DMS153 treated with DMSO at 0.1 percent for 48 hours (cell line): ENCODE measurements around the gene LEMD1.

Experiments
- DNase-seq: peaks from one replicate; lab custom pipeline; 2025; ENCODE audit not compliant: unreplicated experiment; lab: John Stamatoyannopoulos, UW

Gene LEMD1, protein sequence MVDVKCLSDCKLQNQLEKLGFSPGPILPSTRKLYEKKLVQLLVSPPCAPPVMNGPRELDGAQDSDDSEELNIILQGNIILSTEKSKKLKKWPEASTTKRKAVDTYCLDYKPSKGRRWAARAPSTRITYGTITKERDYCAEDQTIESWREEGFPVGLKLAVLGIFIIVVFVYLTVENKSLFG

DNA sequence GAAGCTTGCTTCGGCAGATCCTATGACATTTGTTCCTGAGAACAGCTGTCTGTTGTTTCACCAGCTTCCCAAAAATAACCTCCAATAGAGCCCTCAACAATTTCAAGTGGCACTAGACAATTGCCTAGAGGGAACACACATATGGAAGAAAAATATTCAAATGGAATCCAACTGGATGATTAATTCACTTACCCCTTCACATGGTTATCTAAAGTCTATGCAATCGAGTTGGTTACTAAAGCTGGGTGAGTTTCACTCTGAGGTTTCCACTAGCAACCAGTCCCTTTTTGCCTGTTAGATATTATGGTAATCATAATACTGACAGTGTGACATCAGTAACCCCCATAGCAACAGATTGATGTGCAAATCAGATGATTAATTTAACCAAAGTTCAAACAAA is at the start of gene LEMD1:
Gene LEMD1 (minus strand): TSS at position 259 of the 400 bp plus-strand sequence. CDS start 1,520 bp downstream, outside the sequence.
- DNase-seq = no peak

DNA sequence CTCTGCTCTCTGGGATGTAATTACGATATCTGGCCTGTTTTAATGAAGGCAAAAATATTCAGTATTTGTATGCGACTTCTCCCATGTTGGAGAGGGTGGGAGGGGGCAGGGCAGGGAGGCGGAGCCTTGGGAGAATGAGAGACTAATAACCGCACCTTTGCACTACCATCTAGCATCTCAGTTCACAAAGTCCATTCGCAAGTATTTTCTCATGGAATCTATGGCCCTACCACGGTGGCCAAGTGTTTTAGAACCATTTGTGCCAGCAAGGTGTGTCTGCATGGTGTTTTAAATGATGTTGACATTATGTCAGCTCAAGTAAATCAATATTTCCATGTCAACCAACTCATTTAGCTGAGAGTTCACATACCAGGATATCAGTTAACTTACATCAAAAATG is 48.3 kb upstream of the LEMD1 start:
- DNase-seq = no peak

DNA sequence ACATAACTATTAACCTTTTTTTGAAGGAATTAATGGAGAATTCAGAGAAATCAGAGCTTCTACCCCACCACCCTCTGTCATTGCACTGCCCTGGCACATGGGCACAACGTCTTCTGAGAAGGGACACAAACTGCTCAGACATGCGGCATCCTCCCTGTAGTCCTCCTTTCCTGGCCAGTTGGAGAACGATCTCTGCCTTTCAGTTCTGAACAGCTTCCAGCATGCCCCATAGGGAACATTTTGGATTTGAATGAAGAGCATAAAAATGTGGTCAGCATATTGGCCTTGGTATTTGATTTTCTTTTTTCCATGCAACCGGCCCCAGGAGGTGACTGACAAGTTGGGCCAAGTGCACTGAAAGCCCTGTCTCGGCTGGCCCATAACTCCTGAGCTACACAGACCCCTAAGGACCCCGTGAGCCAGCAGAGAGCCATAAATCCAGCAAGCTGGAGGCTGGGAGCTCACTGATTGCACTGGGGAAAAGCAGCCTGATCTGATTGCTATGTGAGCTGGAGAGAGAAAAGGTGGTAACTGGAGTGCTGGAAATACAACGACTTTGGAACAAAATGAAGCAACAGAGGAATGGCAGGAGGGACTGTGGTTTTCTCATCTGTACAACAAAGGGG is 44.9 kb upstream of the LEMD1 start:
- no peak for DNase-seq

DNA sequence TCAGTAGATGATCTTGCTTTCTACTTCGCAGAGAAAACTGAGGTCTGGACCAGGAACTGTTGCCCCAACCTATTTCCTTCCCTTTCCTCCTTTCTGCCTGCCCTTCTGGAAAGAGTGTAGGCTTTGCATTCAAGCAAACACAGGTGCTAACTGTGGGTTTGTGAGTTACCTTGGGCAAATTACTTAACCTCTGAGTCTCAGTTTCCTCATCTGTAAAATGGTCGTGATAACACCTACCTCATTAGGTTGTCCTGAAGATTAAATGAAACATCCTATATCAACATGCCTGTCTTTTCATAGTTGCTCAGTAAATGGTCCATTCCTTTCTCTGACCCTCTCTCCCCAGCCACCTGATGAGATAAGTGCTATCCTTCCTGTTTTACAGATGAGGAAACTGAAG is 43.5 kb upstream of the LEMD1 start:
- DNase-seq = no peak

DNA sequence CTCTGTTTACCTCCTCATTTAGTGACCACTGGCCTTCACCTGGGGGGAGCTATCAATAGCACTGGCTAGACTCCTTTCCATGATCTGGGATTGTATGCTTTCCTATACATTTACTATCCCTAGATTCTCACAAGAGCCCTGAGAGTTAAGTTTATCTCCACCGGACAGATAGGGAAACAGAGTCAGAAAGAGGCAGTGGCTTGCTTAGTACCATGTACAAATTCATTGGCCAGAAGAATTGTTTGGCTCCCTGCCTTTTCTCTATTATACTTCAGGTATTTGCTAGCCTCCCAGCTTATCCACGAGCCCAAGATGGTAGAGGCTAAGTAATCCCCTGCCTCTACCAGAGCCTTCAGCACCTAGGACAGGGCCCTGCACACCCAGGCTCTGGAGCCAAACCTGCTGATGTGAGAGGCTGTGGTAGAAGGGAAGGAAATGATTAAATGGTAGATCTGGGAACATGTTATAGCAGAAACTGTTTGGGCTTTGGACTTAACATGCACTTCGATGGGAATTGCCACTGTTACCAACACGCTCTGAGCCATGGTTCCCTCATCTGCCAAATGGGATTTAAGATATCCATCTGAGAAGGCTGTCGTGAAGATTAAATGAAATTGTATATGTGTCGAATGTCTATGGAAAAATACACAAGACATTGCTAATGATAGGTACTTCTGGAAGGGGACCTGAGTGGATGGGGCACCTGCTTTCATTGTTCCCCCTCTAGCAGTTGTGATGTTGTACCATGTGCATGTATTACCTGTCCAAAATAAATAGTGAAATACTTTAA is 37.1 kb upstream of the LEMD1 start:
- no peak for DNase-seq

DNA sequence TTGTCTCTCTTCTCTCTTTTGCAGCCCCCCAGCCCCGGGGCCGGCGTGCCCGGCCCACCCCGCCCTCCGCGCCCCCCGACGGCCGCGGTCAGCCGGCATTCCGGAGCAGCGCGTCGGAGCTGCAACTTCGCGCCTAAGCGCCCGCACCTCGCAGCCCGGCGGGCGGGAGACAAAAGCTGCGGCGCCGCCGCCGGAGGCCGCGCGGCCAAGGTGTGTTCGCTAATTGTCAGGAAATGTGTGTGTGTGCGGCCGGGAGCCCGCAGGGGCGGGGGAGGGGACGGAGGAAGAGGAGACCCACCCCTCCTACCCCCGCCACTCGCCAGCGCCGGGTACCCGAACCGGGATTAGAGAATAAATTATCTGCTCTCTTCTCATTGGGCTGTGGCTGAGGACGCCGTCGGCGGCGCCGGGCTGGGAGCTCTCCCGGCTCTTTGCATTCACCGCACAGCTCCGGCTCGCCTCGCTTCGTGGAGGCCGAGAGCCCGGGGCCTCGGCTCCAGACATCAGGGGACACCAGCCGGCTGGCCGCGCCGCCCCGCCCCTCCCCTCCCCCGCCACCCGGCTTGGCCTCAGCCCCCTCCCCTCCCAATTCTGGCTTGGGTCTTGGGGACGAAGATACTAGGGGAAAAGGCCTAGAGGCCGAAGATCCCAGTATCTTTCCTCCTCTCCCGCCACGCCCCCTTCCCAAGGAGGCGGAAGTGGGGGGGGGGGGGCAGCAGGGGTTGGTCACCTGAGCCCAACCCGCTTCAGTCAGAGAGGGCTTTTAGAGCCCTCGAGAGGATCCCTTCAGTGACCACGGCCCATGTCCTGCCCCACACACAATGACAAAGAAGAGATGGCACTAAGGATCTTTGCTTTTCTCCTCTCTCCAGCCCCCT is 35.3 kb upstream of the LEMD1 start:
- peak; percentile 89 for DNase-seq

DNA sequence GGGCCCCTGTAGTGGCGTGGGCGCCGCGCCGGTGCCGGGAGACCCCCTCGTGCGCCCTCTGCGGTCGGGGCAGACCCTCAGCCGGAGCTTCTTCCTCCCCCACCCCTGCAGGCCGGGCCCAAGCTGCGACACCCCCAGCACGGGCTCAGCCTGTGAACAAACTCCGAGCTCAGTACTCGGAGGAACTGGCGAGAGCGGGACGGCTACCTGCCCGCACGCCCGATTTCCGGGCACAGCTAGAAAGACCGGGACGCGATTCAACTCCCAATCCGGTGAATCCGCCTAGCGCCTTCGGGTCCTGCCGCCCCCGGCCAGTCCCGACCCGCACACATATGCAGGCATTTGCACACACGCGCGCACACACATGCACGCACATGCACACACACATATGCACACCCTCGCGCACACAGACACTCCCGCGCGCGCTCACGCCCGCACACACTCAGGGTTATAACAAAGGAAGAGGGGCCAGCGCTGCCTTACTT is 34.6 kb upstream of the LEMD1 start:
- peak; percentile 35 for DNase-seq

DNA sequence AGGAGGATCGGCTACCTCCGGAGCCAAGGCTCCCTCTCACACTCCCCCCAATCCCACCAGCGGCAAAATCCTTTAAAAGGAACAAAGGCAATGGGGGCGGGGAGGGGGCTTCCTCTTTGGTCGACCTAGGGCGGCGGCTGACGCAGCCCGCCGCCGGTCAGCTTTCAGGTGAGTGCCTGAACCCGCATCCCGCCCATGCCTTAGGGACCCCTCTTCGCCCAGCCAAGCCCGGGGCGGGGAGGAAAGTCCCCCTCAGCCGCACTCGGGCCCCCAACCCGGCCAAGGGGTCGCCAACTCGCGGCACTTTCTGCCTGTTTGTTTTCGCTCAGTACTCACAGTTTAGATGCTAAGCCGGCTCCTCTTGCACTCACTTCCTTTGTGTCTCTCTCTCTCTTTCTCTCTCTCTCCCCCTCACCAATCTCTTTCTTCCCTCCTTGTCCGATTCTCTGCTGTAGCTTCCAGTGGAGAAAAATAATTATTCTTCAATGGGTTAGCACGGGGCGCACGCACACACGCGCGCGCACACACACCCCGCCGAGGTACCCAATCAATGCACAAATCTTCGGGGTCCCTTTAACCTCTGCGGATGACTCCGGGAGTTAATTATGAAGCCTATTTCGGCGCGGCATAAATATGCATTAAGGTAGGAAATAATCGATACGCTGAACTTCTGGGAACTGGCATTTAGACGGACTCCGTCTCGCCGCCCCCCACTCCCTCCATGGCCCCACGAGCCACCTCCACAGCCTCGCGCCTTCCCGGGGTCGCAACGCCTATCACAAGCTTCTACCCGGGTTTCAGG is 33.9 kb upstream of the LEMD1 start, which contains the start of gene BLACAT1:
Gene BLACAT1 (minus strand): TSS at position 465 of the 802 bp plus-strand sequence.
- DNase-seq = no peak

DNA sequence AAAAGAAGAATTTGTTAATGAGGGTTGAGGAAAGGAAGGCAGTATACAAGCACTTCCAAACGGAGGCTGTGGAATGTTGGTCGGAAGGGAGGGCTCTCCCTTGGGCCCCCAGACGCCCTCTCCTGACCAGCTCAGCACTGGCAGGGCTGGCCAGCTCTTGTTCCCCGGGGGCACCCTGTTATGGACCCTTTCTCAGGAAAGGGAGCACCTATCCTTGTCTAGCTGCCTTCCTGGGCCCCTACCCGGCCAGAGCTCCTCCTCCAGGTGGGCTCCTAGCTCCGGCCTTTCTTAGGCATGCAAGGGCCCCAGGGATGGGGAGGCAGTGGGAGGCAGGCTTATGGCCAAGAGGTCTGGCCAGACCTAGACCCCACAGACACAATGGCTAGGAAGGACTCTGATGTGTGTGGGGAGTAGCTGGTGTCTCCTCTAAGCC is 33.1 kb upstream of the LEMD1 start:
- no peak for DNase-seq

DNA sequence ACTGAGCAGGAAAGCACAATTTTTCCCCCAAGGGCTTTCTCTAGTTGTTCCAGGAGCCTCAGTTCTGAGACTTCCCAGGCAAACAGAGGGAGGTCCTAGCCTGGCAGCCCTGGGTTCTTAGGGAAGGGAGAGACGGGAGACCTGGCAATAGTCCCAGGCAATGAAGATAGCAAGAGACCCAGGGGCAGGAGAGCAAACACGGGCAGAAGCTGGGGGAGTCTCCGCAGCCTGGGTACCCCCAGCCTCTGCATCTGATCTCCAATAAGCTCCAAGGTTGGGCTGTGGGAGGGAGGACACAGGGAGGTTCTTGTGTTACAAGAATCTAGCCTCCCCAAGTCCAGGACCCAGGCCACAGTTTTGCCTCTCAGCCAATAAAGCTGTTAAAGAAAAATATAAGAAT is 31.6 kb upstream of the LEMD1 start:
- no peak for DNase-seq

DNA sequence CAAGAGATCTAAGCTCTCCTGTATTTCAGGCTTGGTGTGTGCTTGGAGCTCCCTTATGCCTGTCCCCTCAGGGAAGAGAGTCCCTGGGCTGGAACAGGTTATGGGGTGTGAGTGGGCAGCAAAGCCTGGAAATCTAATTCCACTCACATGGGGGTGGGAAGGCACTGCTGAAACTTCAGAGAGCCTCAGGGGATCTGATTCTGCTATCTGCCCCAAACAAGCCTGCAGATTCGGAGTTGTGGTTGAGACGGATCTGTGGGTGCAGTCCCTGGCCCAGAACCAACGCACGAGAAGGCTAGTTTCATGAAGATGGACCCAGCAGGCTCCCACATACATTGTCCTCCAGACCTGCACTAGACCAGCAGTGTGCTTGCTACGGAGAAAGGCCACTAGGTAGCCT is 31.1 kb upstream of the LEMD1 start:
- DNase-seq = no peak

DNA sequence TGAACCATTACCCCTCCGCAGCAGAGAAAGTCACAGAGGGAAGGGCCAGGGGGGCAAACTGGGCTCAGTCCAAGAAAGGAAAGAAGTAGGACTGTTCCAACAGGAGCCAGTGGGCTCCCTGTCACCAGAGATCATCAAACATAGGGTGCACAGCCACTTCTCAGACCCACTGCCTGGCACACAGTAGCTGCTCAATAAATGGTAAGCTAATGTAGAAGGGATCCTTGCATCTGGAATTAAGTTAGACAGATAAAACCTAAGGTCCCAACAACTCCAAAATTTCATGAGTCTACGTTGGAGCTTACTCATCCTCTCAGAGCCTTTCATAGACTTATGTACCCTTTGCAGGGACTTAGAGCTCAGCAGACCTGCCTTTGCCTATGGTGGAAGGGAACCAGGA is 30.5 kb upstream of the LEMD1 start:
- no peak for DNase-seq

DNA sequence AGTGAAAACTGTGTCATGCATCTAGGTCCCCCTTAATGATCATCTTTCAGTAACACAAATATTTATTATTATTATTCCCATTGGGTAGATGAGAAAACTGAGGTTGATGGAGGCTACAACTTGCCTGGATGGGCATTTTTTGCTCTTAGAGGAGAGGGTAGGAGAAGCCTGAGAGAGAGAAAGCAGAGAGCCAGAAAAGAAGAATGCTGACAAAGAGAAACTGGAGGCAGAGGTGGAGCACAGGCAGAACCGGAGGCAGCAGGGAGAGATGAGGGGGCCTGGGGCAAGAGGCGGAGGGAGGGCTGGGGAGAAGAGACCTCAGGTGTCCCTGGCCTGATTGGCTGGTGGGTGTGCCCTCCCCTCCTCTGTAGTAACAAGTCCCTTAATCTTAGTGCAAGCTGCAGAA is 29.9 kb upstream of the LEMD1 start:
- no peak for DNase-seq

DNA sequence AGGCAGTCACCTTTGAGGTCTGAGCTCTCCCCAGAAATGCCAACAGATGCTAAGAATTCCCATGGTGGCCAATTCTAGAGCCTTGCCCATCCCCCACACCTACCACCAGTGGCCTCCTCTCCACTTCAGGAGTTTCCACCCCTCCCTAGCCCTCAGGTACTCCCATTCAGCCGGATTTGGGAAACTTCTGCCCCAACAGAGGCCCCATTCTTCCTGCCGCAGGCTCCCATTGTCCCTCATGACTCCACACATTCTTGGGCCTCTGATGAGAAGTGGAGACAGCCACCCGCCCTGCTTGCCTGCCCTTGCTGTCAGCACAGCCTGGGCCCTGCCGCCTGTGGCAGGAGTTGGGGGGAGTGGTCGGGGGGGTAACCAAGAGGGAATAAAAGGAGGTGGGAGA is 29.3 kb upstream of the LEMD1 start:
- no peak for DNase-seq

DNA sequence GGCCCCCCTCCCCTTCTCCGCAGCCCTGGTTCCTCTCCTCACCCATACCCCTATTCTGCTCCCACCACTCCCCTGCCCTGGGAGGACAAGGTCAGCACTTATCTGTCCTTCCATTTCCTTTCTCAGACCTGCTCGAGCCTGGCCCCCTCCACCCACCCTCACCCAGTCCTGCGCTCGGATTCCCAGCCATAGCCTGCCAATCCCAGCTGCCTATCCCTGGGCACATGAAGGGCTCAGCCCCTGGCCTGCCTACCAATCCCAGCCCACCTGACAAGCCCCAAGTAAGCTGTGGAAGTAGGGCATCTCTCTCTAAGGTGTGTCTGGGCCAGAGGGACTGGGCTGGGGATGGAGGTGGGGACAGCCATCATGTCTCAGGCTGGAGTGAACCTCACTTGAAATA is 28.6 kb upstream of the LEMD1 start:
- no peak for DNase-seq

DNA sequence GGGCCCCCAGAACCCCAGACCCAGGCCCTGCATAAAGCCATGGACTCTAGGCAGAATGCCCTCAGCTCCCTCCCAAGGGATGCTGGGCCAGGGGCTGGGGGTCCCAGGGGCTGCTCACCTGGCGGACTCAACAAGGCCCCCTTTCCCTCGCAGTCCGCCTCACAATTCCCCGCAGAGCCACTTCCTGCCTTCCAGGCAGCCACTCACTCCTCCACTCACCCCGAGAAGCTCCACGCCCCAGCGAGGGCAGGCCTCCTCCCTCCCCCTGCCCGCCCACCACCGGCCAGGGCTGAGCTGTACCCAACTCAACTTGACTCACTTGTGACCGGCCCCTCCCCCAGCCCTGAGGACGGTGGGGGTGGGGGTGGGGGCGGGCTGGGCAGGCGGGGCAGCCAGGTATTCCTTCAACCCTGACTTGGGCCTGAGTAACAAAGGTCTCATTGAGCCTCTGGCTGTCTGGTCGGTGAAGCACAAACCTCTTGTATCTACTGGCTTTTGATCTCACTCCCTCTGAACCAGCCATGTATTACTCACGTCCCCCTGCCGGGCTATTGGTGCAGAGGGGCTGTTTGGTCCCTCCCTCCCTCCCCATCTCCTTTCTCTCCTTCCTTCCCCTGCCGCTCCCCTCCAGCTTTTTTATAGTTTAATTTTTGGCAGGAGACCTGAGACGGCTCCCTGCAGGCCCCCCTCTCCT is 28.0 kb upstream of the LEMD1 start:
- peak; percentile 72 for DNase-seq

DNA sequence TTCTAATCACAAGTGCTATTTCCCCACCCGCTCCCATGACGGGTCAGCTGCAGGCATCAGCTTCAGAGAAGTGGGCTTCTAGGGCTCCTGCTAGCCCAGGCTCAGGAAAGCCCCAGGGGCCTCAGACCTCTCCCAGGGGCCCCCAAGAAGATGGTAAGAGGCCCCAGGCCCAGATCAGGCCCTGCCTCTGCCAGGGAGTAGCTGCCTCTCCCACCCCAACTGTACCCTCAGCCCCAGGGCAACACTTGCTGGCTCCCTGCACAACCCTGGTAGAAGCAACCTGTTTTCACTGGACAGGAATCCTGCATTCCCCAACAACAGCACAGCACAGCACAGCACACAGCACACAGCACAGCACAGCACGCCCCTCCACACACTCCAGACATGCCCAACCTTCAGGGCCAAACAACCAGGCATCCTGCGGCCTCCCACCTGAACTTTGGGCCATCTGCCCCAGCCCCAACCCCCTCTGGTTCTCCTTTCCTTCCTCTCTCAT is 27.4 kb upstream of the LEMD1 start:
- DNase-seq = no peak

DNA sequence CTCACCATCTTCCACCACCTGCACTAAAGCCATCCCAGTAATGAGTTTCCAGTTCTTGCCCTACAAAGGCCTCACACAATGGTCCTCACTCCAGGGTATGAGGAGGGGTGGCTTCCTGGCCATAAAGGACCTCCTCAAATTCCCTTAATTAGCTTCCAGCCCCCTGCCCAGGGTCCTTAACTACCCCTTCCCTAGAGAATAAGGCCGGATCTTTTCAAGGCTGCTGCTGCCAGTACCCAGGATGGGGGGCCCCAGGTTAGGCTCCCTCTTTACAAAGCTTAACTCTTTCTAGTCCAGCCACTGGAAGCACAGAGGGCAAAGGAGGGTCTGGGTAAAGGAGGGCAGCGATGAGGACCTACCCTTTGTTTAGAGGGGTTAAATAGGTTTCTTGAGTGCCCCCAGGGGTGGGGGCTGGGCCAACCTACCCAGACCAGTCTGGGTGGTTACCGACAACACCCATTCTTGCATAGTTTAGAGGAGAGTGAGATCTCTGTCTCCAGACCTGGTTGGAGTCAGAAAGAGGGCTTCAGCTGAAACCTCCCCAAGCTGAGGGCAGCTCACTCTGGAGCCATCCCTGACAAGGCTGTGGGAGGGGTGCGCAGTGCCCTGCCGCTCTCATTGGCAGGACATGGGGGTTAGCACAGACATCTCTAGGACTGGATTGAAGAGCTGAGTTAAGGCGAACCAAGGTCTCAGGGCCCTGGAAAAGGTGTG is 26.8 kb upstream of the LEMD1 start:
- no peak for DNase-seq
